ENCODE results near the gene RAB44.

GRCh38 chr6:36756786-36757185, 59.2 kb downstream of the RAB44 start:
- no peak for TF ChIP-seq CTCF (IDR thresholded peaks at IDR 0.05)
- TF ChIP-seq POLR2A (IDR thresholded peaks at IDR 0.05): no peak

Data from right lobe of liver (tissue), 4 donors.